ENCODE results near the gene ROR2. TPM values are rescaled to one million over a fixed set of nuclear protein-coding genes. Genes with fewer than 3 reads are reported as not detected.

ROR2 gene
- total and polyA plus RNA-seq, 2 donors (not counting 3 experiments of a cell fraction or from before 2014, with no cell fraction given) = not detected

DNA sequence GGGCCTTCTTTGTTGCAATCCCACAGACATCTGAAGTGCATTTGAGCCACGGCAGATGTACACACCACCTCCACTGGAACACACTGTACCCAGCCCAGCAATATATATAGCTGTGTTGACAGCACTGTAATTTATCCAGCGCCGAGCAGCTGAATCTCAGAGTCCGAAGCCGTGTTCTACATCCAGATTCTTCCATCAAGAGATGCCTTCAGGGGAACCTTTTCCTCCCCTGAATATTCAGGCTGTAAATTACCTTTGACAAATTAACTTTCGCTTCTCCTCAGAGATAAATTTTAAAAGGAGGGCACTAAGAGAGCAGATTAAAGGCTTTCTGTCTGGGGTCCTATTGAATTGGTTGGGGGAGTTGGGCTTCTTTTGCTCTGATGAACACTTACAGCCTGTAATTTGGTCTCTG lies 76.4 kb downstream of the ROR2 start:
- intact Hi-C loops (cut with micrococcal nuclease) = no loop called here
- H4K20me1 ChIP-seq (replicated peaks; ENCODE audit: control insufficient read depth, extremely low read depth, insufficient read depth, low read length) = no peaks in the 10 kb centered on the region
- H3K4me1 ChIP-seq (ENCODE audit: control insufficient read depth, extremely low read depth, insufficient read depth, low read length) = no peaks in the 10 kb centered on the region
- H3K9me1 ChIP-seq (replicated peaks; ENCODE audit: control insufficient read depth, extremely low read depth, insufficient read depth, low read length) = no peaks in the 10 kb centered on the region
- dilution Hi-C loops (cut with MboI; ENCODE audit: extremely low pct_ligation_motif_present, low sequenced_read_pairs) = no loop called here
- no peaks in the 10 kb centered on the region for H3K27me3 ChIP-seq (ENCODE audit: control insufficient read depth in 2 of 2, insufficient read depth in 2 of 2, low read length in 2 of 2)
- H3K27ac ChIP-seq (ENCODE audit: insufficient read depth, low read depth, low read length) = no peak overlapping the region
- H2AFZ ChIP-seq (ENCODE audit: low read depth, low read length) = no peak overlapping the region
- DNase-seq (ENCODE audit: low read depth, low spot score) (no peak), FAIRE-seq (no peak)
- H3K79me2 ChIP-seq (ENCODE audit: control insufficient read depth, insufficient read depth, low read length) = no peaks in the 10 kb centered on the region
- no peak overlapping the region for H3K4me3 ChIP-seq (replicated peaks in 1 of 3; ENCODE audit: insufficient read depth in 1 of 3, low read depth in 1 of 3, low read length in 3 of 3)
- no peaks in the 10 kb centered on the region for H3K36me3 ChIP-seq (ENCODE audit: control insufficient read depth in 2 of 2, extremely low read depth in 1 of 2, insufficient read depth in 2 of 2, low read length in 2 of 2)
- no peaks in the 10 kb centered on the region for H3K9me3 ChIP-seq (replicated peaks; ENCODE audit: control insufficient read depth, insufficient read depth, low read length)
- ChIA-PET CTCF (no interaction called here), POLR2A (no interaction called here)
- H3K9ac ChIP-seq (replicated peaks; ENCODE audit: extremely low read depth, insufficient read depth, low read length) = no peak overlapping the region
- H3K4me2 ChIP-seq (ENCODE audit: insufficient read depth, low read length) = no peak overlapping the region
- TF ChIP-seq JUN (IDR thresholded peaks at IDR 0.05; ENCODE audit: borderline replicate concordance, insufficient read depth, insufficient read length, low read depth) (no peak), FOS (IDR thresholded peaks at IDR 0.05; ENCODE audit: borderline replicate concordance, insufficient read depth, low read length) (no peak), EZH2 (IDR thresholded peaks at IDR 0.05; ENCODE audit: borderline replicate concordance, low read depth, low read length, severe bottlenecking) (no peak), MYC (IDR thresholded peaks at IDR 0.05; ENCODE audit: low read depth, low read length) (no peak), POLR2AphosphoS5 (IDR thresholded peaks at IDR 0.05; ENCODE audit: insufficient read depth, low read depth, low read length) (no peak), GATA2 (IDR thresholded peaks at IDR 0.05; ENCODE audit: insufficient read depth, insufficient read length, low read depth, low read length) (no peak), POLR2A (IDR thresholded peaks at IDR 0.05; ENCODE audit: low read depth, low read length) (no peak)
- TF ChIP-seq, protein P1, sequence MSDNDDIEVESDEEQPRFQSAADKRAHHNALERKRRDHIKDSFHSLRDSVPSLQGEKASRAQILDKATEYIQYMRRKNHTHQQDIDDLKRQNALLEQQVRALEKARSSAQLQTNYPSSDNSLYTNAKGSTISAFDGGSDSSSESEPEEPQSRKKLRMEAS (IDR thresholded peaks at IDR 0.05; ENCODE audit: insufficient read depth, insufficient read length) = no peak
- TF ChIP-seq, protein P2, sequence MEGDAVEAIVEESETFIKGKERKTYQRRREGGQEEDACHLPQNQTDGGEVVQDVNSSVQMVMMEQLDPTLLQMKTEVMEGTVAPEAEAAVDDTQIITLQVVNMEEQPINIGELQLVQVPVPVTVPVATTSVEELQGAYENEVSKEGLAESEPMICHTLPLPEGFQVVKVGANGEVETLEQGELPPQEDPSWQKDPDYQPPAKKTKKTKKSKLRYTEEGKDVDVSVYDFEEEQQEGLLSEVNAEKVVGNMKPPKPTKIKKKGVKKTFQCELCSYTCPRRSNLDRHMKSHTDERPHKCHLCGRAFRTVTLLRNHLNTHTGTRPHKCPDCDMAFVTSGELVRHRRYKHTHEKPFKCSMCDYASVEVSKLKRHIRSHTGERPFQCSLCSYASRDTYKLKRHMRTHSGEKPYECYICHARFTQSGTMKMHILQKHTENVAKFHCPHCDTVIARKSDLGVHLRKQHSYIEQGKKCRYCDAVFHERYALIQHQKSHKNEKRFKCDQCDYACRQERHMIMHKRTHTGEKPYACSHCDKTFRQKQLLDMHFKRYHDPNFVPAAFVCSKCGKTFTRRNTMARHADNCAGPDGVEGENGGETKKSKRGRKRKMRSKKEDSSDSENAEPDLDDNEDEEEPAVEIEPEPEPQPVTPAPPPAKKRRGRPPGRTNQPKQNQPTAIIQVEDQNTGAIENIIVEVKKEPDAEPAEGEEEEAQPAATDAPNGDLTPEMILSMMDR (IDR thresholded peaks at IDR 0.05; ENCODE audit: extremely low read depth in 1 of 2, insufficient read depth in 1 of 2, low read depth in 1 of 2, low read length in 2 of 2) = no peak
- no TSS peak for BruUV-seq (replicated peaks)

Data from endothelial cell of umbilical vein (primary cell).